HCT116 (cell line): Measurements from ENCODE around the gene THSD7B. TPM values are rescaled to one million over a fixed set of nuclear protein-coding genes. Genes with fewer than 3 reads are reported as not detected.

Experiments used
- ATAC-seq: fragments of 200-7000 bp; cut with Tn5 transposase; 2 replicates; pipeline ENCODE4 v1.9.1; 2020; ENCODE audit warnings: mild to moderate bottlenecking, moderate library complexity
- BruUV-seq: library from RNA; stranded (reverse); fragments of 400-500 nt; replicated peaks from 2 replicates; lab custom pipeline; 2021; lab: Mats Ljungman, UMichigan
- CTCF ChIA-PET: fragments of 300-600 bp; sonication (Branson Sonifier 250); formaldehyde crosslinking; loops from one replicate; lab custom pipeline; 2021; ENCODE audit warnings: antibody characterized with exemption; lab: Charles Lee
- POLR2A ChIA-PET: fragments of 300-600, 350-600 bp; sonication (Branson Sonifier 250); formaldehyde crosslinking; loops from one replicate; lab custom pipeline; 2021; ENCODE audit warnings: antibody characterized with exemption; lab: Charles Lee
- RAD21 ChIA-PET, 2 experiments: fragments of 300-600 bp; sonication (Branson Sonifier 250); formaldehyde crosslinking; loops; one replicate each; lab custom pipeline; 2023; ENCODE audit warnings: low total read pairs in 2 of 2; ENCODE audit not compliant: uncharacterized antibody in 2 of 2, unreplicated experiment in 2 of 2, low non-redundant PET in 1 of 2; lab: Charles Lee
- DNase-seq: peaks from one replicate; pipeline ENCODE4 v3.0.0-alpha.2; 2010; ENCODE audit warnings: low read depth, low spot score
- H2AFZ ChIP-seq: fragments of 200-600 bp; shearing (Covaris generic), sonication (generic); 2 replicates; pipeline ENCODE4 v1.6.1; 2017; ENCODE audit warnings: low read depth, mixed run types, mixed read lengths, antibody characterized with exemption, low read length; ENCODE audit not compliant: poor library complexity, severe bottlenecking
- H3K27ac ChIP-seq: 2 replicates; pipeline ENCODE4 v1.5.1; 2012; ENCODE audit warnings: low read depth, low read length
- H3K27me3 ChIP-seq: fragments of 200-600 bp; sonication (generic); 2 replicates; pipeline ENCODE4 v1.6.1; 2016; ENCODE audit warnings: mixed run types, low read length, mixed read lengths; ENCODE audit not compliant: insufficient read depth
- H3K36me3 ChIP-seq, 2 experiments: fragments of 200-500 bp in 1 of 2; fragments of 200-600 bp in 1 of 2; sonication (Bioruptor generic) in 1 of 2; sonication (generic) in 1 of 2; 2 replicates each; pipeline versions ENCODE4 v1.5.1 to v1.6.1; 2014 to 2016; ENCODE audit warnings: low read length in 2 of 2, inconsistent platforms in 1 of 2, mixed read lengths in 1 of 2, mixed run types in 1 of 2; ENCODE audit not compliant: insufficient read depth in 2 of 2, control insufficient read depth in 1 of 2
- H3K4me1 ChIP-seq, 2 experiments: fragments of 200-600 bp in 1 of 2; sonication (generic) in 1 of 2; 2 replicates each; pipeline versions ENCODE4 v1.5.1 to v1.6.1; 2012 to 2017; ENCODE audit warnings: low read length in 2 of 2, inconsistent platforms in 1 of 2, mild to moderate bottlenecking in 1 of 2, mixed read lengths in 1 of 2, mixed run types in 1 of 2, moderate library complexity in 1 of 2; ENCODE audit not compliant: insufficient read depth in 2 of 2, control insufficient read depth in 1 of 2
- H3K4me2 ChIP-seq: fragments of 200-600 bp; sonication (generic); 2 replicates; pipeline ENCODE4 v1.6.1; 2017; ENCODE audit warnings: mixed run types, low read length, mixed read lengths
- H3K4me3 ChIP-seq, 2 experiments: fragments of 200-600 bp in 1 of 2; sonication (generic) in 1 of 2; replicated peaks in 1 of 2; 2 replicates each; pipeline ENCODE4 v1.5.1; 2011 to 2016; ENCODE audit warnings: low read length in 2 of 2, control low read depth in 1 of 2, low read depth in 1 of 2, mild to moderate bottlenecking in 1 of 2, mixed read lengths in 1 of 2, mixed run types in 1 of 2
- H3K79me2 ChIP-seq: fragments of 200-600 bp; sonication (generic); 2 replicates; pipeline ENCODE4 v1.6.1; 2017; ENCODE audit warnings: mild to moderate bottlenecking, mixed run types, low read length, moderate library complexity, mixed read lengths; ENCODE audit not compliant: insufficient read depth
- H3K9ac ChIP-seq: fragments of 200-600 bp; sonication (generic); 2 replicates; pipeline ENCODE4 v1.6.1; 2016; ENCODE audit warnings: low read length, mixed read lengths
- H3K9me2 ChIP-seq: fragments of 200-600 bp; sonication (generic), shearing (Covaris generic); 2 replicates; pipeline ENCODE4 v1.6.1; 2017; ENCODE audit warnings: mixed run types, mild to moderate bottlenecking, moderate library complexity; ENCODE audit not compliant: insufficient read depth
- H3K9me3 ChIP-seq, 2 experiments: fragments of 200-500 bp in 1 of 2; fragments of 200-600 bp in 1 of 2; sonication (Bioruptor generic) in 1 of 2; sonication (generic) in 1 of 2; 2 replicates each; pipeline ENCODE4 v1.6.1; 2014 to 2017; ENCODE audit warnings: low read length in 2 of 2, mixed read lengths in 2 of 2, inconsistent platforms in 1 of 2, low read depth in 1 of 2, mild to moderate bottlenecking in 1 of 2, mixed run types in 1 of 2, moderate library complexity in 1 of 2; ENCODE audit not compliant: control insufficient read depth in 1 of 2, insufficient read depth in 1 of 2
- H4K20me1 ChIP-seq: fragments of 200-600 bp; sonication (generic), shearing (Covaris generic); 2 replicates; pipeline ENCODE4 v1.6.1; 2017; ENCODE audit warnings: mixed run types, mild to moderate bottlenecking, moderate library complexity; ENCODE audit not compliant: insufficient read depth
- CBX3 ChIP-seq: IDR thresholded peaks from 2 replicates; pipeline ENCODE4 v1.6.1; 2012; ENCODE audit warnings: low read depth
- CEBPB ChIP-seq: IDR thresholded peaks from 2 replicates; pipeline ENCODE4 v1.6.1; 2012; ENCODE audit warnings: low read depth
- CTCF ChIP-seq, 3 experiments: fragments of 200-600 bp in 1 of 3; sonication (generic) in 1 of 3; IDR thresholded peaks in 2 of 3; conservative IDR thresholded peaks in 1 of 3; 2 replicates each; pipeline ENCODE4 v1.5.1; 2012 to 2017; ENCODE audit warnings: low read depth in 2 of 3, low read length in 2 of 3, antibody characterized with exemption in 1 of 3, borderline replicate concordance in 1 of 3, control low read depth in 1 of 3, mild to moderate bottlenecking in 1 of 3, mixed read lengths in 1 of 3, mixed run types in 1 of 3, moderate library complexity in 1 of 3; ENCODE audit not compliant: insufficient read depth in 1 of 3
- EGR1 ChIP-seq: IDR thresholded peaks from 2 replicates; pipeline ENCODE4 v1.6.1; 2012; ENCODE audit warnings: low read depth
- EZH2 ChIP-seq: fragments of 200-600 bp; sonication (generic); IDR thresholded peaks from 2 replicates; pipeline ENCODE4 v1.6.1; 2017; ENCODE audit warnings: antibody characterized with exemption, mixed run types
- EZH2phosphoT487 ChIP-seq: fragments of 200-600 bp; IDR thresholded peaks from 2 replicates; pipeline ENCODE4 v1.6.1; 2018; ENCODE audit warnings: antibody characterized with exemption, borderline replicate concordance
- JUND ChIP-seq: IDR thresholded peaks from 2 replicates; pipeline ENCODE4 v1.6.1; 2012
- MAX ChIP-seq: IDR thresholded peaks from 2 replicates; pipeline ENCODE4 v1.6.1; 2012
- POLR2A ChIP-seq: IDR thresholded peaks from 2 replicates; pipeline ENCODE4 v1.7.0; 2011; ENCODE audit warnings: borderline replicate concordance; ENCODE audit not compliant: insufficient read depth, insufficient read length; ENCODE audit errors: extremely low read depth
- REST ChIP-seq: IDR thresholded peaks from 2 replicates; pipeline ENCODE4 v1.6.1; 2012; ENCODE audit warnings: low read depth
- SIN3A ChIP-seq: IDR thresholded peaks from 2 replicates; pipeline ENCODE4 v1.6.1; 2012; ENCODE audit warnings: low read depth
- SP1 ChIP-seq: IDR thresholded peaks from 2 replicates; pipeline ENCODE4 v1.6.1; 2012; ENCODE audit warnings: low read depth
- TCF7L2 ChIP-seq: IDR thresholded peaks from 2 replicates; pipeline ENCODE4 v1.7.0; 2011; ENCODE audit warnings: borderline replicate concordance, inconsistent platforms; ENCODE audit not compliant: insufficient read depth, insufficient read length; ENCODE audit errors: extremely low read depth
- ZBTB33 ChIP-seq: IDR thresholded peaks from 2 replicates; pipeline ENCODE4 v1.6.1; 2011; ENCODE audit warnings: mild to moderate bottlenecking, low read length, moderate library complexity; ENCODE audit not compliant: insufficient replicate concordance; ENCODE audit errors: extremely low read depth
- intact Hi-C: fragments of 100-400 bp; cut with micrococcal nuclease; formaldehyde crosslinking; loops from 2 replicates; pipeline ENCODE4 v1.10.0; 2022
- total RNA-seq: library from RNA; stranded (reverse); gene quantifications from one replicate; pipeline ENCODE4 v1.2.1, GENCODE V29; 2021; ENCODE audit not compliant: unreplicated experiment

The THSD7B gene
- total RNA-seq, 1 experiment from 2014 or later, result not detected

- TF ChIP-seq REST (no peak), CEBPB (no peak), CTCF (IDR thresholded peaks at IDR 0.05 in 2 of 3, conservative IDR thresholded peaks at IDR 0.05 in 1 of 3; ENCODE audit: borderline replicate concordance in 1 of 3, insufficient read depth in 1 of 3, low read depth in 2 of 3, low read length in 2 of 3) (no peak), SP1 (no peak), POLR2A (no peak), EZH2phosphoT487 (no peak), SIN3A (no peak), EGR1 (no peak), MAX (no peak)
- TF ChIP-seq, all 23 proteins: peak for 0
Observed at GRCh38 chr2:137123226-137123625, 357.9 kb downstream of the THSD7B start (continued).

GRCh38 chr2:137133225-137133624, 367.9 kb downstream of the THSD7B start:
- Histone ChIP-seq H3K79me2 (no peaks in the 10 kb centered on the region), H4K20me1 (no peaks in the 10 kb centered on the region), H3K27ac (no peak overlapping the region), H2AFZ (no peak overlapping the region), H3K4me1 (no peaks in the 10 kb centered on the region), H3K9me2 (no peaks in the 10 kb centered on the region), H3K9me3 (peaks cover 0 to 12% of the 10 kb centered on the region in 2 experiments; a peak in 2 of 4 replicates), H3K36me3 (no peaks in the 10 kb centered on the region), H3K4me3 (no peak overlapping the region), H3K27me3 (no peaks in the 10 kb centered on the region), H3K9ac (no peak overlapping the region), H3K4me2 (no peak overlapping the region)
- CTCF ChIA-PET, result no interaction called here
- POLR2A ChIA-PET, result no interaction called here
- TF ChIP-seq CBX3 (no peak), ZBTB33 (no peak), TCF7L2 (no peak), EZH2phosphoT487 (no peak), EZH2 (no peak), JUND (no peak)
- RAD21 ChIA-PET, result no interaction called here
- BruUV-seq, result no TSS peak
- intact Hi-C loops, result no loop called here
- no peak for DNase-seq
- no peak for ATAC-seq
